ENCODE results near the gene PLCH1. TPM values are rescaled to one million over a fixed set of nuclear protein-coding genes. Genes with fewer than 3 reads are reported as not detected.
"Not testable (repeated sequence)": the region's sequence is repeated elsewhere in the genome, so short reads cannot be mapped to it uniquely, and the experiment has no call there.

PLCH1 gene
- polyA plus RNA-seq, 1 donor, result 7.4 TPM

DNA sequence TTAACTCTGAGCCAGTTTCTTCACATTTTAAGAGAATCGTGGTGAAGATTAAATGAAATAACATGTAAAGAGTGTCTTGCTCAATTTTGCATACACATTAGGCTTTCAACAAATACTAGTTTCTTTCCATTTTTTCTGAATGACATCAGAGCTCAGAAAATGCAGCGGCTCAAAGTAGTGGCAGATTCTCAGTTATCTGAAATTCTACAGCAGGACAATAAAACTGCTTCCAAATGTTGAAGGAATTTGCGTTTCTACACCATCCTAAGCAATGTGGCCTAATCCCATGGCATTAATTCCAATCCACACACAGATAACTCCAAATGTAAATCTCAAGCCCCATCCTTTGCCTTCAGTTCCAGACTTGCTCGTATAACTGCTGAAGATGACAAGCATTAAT, 115.8 kb downstream of the PLCH1 start:
- DNase-seq, result no peak
- no peak overlapping the region for H3K4me3 ChIP-seq (ENCODE audit: low read length)
- no peaks in the 10 kb centered on the region for H3K9me3 ChIP-seq (ENCODE audit: control insufficient read depth, low read depth, low read length)
- WGBS (ENCODE audit: insufficient coverage, low lambda C conversion rate), result no CpG with 5 or more reads among the region's 4 CpGs
- H3K4me1 ChIP-seq (ENCODE audit: control insufficient read depth, insufficient read depth, low read length), result no peaks in the 10 kb centered on the region
- no peak overlapping the region for H3K27ac ChIP-seq (ENCODE audit: low read length)
- H3K36me3 ChIP-seq (ENCODE audit: control insufficient read depth, insufficient read depth, low read length), result no peaks in the 10 kb centered on the region
- H3K27me3 ChIP-seq (ENCODE audit: control insufficient read depth, insufficient read depth, low read length), result no peaks in the 10 kb centered on the region

DNA sequence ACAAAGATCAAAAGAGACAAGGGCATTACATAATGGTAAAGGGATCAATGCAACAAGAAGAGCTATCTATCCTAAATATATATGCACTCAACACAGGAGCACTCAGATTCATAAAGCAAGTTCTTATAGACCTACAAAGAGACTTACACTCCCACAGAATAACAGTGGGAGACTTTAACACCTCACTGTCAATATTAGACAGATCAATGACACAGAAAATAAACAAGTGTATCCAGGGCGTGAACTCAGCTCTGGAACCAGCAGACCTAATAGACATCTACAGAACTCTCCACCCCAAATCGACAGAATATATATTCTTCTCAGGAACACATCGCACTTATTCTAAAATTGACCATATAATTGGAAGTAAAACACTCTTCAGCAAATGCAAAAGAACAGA, 122.2 kb downstream of the PLCH1 start:
- H3K9me3 ChIP-seq (ENCODE audit: control insufficient read depth, low read depth, low read length); H3K27ac ChIP-seq (ENCODE audit: low read length); H3K4me3 ChIP-seq (ENCODE audit: low read length); H3K4me1 ChIP-seq (ENCODE audit: control insufficient read depth, insufficient read depth, low read length); H3K36me3 ChIP-seq (ENCODE audit: control insufficient read depth, insufficient read depth, low read length); DNase-seq; H3K27me3 ChIP-seq (ENCODE audit: control insufficient read depth, insufficient read depth, low read length): not testable (repeated sequence)
- no CpG with 5 or more reads among the region's 3 CpGs for WGBS (ENCODE audit: insufficient coverage, low lambda C conversion rate)

DNA sequence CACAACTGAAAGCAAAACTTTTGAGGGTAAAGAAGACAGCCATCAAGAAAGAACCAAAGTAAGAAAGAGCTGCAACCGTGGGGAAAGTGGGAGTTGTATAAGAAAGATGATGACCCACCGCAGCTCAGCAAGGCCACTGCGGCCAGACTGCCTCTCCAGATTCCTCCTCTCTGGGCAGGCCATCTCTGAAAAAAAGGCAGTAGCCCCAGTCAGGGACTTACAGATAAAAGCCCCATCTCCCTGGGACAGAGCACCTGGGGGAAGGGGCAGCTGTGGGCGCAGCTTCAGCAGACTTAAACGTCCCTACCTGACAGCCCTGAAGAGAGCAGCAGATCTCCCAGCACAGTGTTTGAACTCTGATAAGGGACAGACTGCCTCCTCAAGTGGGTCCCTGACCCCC, 124.3 kb downstream of the PLCH1 start:
- DNase-seq; H3K27ac ChIP-seq (ENCODE audit: low read length); H3K9me3 ChIP-seq (ENCODE audit: control insufficient read depth, low read depth, low read length); H3K27me3 ChIP-seq (ENCODE audit: control insufficient read depth, insufficient read depth, low read length); H3K4me3 ChIP-seq (ENCODE audit: low read length); H3K36me3 ChIP-seq (ENCODE audit: control insufficient read depth, insufficient read depth, low read length); H3K4me1 ChIP-seq (ENCODE audit: control insufficient read depth, insufficient read depth, low read length): not testable (repeated sequence)
- no CpG with 5 or more reads among the region's 5 CpGs for WGBS (ENCODE audit: insufficient coverage, low lambda C conversion rate)

DNA sequence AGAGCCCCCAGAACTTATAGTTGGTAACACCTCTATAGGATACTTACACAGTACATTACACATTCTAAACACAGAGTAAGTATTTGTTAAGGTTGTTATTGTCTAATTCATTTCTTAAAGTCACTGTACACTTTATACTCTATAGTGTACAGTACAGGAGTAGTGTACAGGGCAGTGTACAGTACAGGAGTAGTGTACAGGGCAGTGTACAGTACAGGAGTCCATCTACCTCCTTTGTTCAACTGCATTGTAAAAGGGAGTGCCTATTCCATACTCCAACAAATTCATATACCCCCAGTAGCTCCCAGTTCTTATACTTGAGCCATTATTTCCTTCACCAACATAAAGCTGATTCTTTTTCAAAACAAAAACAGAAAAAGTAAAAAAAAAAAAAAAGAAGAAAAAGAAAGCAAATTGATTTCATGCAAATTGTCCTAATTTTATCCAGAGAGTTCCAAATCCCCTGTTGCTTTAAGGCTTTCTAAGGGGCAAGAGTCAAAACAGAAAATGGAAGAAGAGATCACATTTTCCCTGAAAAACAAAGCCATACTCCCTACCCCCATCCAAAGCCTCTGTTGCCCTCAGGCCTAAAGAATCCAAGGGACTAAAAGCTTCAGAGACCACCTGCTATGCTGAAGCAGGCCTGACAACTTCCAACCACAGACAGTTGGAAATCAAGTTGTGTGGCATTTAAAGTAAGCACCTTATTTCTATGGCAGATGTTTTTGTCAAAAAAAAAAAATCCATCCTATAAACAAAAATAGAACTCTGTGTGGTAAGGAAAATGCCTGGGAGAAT, 125.6 kb downstream of the PLCH1 start:
- no peaks in the 10 kb centered on the region for H3K36me3 ChIP-seq (ENCODE audit: control insufficient read depth, insufficient read depth, low read length)
- no peak for DNase-seq
- H3K9me3 ChIP-seq (ENCODE audit: control insufficient read depth, low read depth, low read length), result peaks cover 5% of the 10 kb centered on the region
- H3K4me3 ChIP-seq (ENCODE audit: low read length), result no peak overlapping the region
- no peak overlapping the region for H3K27ac ChIP-seq (ENCODE audit: low read length)
- no peaks in the 10 kb centered on the region for H3K27me3 ChIP-seq (ENCODE audit: control insufficient read depth, insufficient read depth, low read length)
- no peaks in the 10 kb centered on the region for H3K4me1 ChIP-seq (ENCODE audit: control insufficient read depth, insufficient read depth, low read length)

DNA sequence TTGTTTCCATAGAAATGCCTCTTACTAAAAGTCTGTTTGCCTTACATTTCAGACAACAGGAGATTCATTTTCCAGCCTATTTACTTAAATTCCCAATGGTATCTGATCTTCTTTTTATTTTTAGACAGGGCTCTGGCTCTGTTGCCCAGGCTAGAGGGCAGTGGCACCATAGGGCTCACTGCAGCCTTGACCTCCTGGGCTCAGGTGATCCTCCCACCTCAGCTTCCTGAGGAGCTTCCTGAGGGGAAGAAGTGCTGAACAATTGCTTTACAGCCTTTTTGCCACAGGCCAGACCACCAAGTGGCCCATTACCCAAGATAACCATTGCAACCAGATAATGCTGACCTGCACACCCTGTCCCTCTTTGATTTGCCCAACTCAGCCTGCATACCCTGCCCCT, 126.3 kb downstream of the PLCH1 start:
- Histone ChIP-seq H3K4me1 (ENCODE audit: control insufficient read depth, insufficient read depth, low read length) (no peaks in the 10 kb centered on the region), H3K4me3 (ENCODE audit: low read length) (no peak overlapping the region), H3K27me3 (ENCODE audit: control insufficient read depth, insufficient read depth, low read length) (no peaks in the 10 kb centered on the region), H3K27ac (ENCODE audit: low read length) (no peak overlapping the region), H3K9me3 (ENCODE audit: control insufficient read depth, low read depth, low read length) (peaks cover 5% of the 10 kb centered on the region), H3K36me3 (ENCODE audit: control insufficient read depth, insufficient read depth, low read length) (no peaks in the 10 kb centered on the region)
- no peak for DNase-seq

DNA sequence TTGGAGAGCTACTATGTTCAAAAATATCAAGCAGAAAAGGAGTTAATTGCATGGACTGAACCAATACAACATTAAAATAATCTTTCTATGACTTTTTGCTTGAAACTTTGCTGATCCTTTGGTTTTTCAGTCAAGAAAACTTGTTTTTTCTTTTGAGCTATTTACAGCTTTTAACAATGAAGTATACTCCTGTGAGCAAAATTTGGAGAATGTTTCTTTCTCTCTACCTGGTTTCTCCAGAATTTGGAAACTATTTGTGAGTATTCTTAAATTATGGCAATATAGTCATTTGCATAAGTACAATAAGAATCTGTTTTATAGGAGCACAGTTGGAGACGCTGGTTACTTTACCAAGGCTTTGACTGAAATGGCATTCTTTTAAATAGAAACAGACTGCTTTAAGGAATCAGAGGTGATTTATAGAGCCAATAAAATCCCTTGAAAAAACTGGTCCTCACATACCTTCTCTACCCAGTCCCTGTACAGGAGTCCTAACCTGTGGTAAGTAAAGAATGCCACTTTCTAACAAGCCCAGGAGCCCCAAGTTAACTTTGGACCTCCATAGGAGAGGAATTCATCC, 127.4 kb downstream of the PLCH1 start:
- no CpG with 5 or more reads among the region's 1 CpG for WGBS (ENCODE audit: insufficient coverage, low lambda C conversion rate)
- DNase-seq, result no peak
- peaks cover 5% of the 10 kb centered on the region for H3K9me3 ChIP-seq (ENCODE audit: control insufficient read depth, low read depth, low read length)
- H3K36me3 ChIP-seq (ENCODE audit: control insufficient read depth, insufficient read depth, low read length), result no peaks in the 10 kb centered on the region
- H3K4me1 ChIP-seq (ENCODE audit: control insufficient read depth, insufficient read depth, low read length), result no peaks in the 10 kb centered on the region
- no peak overlapping the region for H3K27ac ChIP-seq (ENCODE audit: low read length)
- H3K27me3 ChIP-seq (ENCODE audit: control insufficient read depth, insufficient read depth, low read length), result no peaks in the 10 kb centered on the region
- no peak overlapping the region for H3K4me3 ChIP-seq (ENCODE audit: low read length)

DNA sequence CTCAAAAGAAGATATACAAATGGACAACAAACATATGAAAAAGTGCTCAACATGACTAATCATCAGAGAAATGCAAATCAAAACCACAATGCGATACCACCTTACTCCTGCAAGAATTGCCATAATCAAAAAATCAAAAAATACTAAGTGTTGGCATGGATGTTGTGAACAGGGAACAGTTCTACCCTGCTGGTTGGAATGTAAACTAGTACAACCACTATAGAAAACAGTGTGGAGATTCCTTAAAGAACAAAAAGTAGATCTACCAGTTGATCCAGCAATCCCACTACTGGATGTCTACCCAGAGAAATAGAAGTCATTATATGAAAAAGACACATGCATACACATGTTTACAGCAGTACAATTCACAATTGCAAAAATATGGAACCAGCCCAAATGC, 129.7 kb downstream of the PLCH1 start:
- H3K36me3 ChIP-seq (ENCODE audit: control insufficient read depth, insufficient read depth, low read length); H3K4me1 ChIP-seq (ENCODE audit: control insufficient read depth, insufficient read depth, low read length); DNase-seq; H3K9me3 ChIP-seq (ENCODE audit: control insufficient read depth, low read depth, low read length); H3K4me3 ChIP-seq (ENCODE audit: low read length); H3K27ac ChIP-seq (ENCODE audit: low read length); H3K27me3 ChIP-seq (ENCODE audit: control insufficient read depth, insufficient read depth, low read length): not testable (repeated sequence)
- WGBS (ENCODE audit: insufficient coverage, low lambda C conversion rate), result no CpG with 5 or more reads among the region's 1 CpG

DNA sequence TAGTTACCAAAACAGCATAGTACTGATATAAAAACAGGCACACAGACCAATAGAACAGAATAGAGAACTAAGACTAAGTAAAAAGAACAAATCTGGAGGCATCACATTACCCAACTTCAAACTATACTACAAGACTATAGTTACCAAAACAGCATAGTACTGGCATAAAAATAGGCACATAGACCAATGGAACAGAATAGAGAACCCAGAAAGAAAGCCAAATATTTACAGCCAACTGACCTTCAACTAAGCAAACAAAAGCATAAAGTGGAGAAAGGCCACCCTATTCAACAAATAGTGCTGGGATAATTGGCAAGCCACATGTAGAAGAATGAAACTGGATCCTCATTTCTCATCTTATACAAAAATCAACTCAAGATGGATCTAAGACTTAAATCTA, 130.5 kb downstream of the PLCH1 start:
- H3K36me3 ChIP-seq (ENCODE audit: control insufficient read depth, insufficient read depth, low read length); H3K4me1 ChIP-seq (ENCODE audit: control insufficient read depth, insufficient read depth, low read length); DNase-seq; H3K27ac ChIP-seq (ENCODE audit: low read length); H3K27me3 ChIP-seq (ENCODE audit: control insufficient read depth, insufficient read depth, low read length); H3K9me3 ChIP-seq (ENCODE audit: control insufficient read depth, low read depth, low read length); H3K4me3 ChIP-seq (ENCODE audit: low read length): not testable (repeated sequence)

DNA sequence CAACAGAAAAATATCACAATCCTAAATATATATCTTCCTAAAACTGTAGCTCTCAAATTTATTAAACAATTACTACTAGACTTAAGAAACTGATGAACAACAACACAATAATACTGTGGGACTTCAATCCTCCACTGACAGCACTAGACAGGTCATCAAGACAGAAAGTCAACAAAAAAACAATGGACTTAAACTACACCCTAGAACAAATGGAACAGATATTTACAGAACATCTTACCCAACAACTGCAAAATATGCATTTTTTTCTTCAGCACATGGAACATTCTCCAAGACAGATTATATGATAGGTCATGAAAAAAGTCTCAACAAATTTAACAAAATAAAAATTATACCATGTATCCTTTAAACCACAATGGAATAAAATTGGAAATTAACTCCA, 133.4 kb downstream of the PLCH1 start:
- no peak overlapping the region for H3K4me3 ChIP-seq (ENCODE audit: low read length)
- DNase-seq, result no peak
- no peaks in the 10 kb centered on the region for H3K36me3 ChIP-seq (ENCODE audit: control insufficient read depth, insufficient read depth, low read length)
- H3K27ac ChIP-seq (ENCODE audit: low read length), result no peak overlapping the region
- no peaks in the 10 kb centered on the region for H3K27me3 ChIP-seq (ENCODE audit: control insufficient read depth, insufficient read depth, low read length)
- H3K9me3 ChIP-seq (ENCODE audit: control insufficient read depth, low read depth, low read length), result peaks cover 5% of the 10 kb centered on the region
- no peaks in the 10 kb centered on the region for H3K4me1 ChIP-seq (ENCODE audit: control insufficient read depth, insufficient read depth, low read length)

DNA sequence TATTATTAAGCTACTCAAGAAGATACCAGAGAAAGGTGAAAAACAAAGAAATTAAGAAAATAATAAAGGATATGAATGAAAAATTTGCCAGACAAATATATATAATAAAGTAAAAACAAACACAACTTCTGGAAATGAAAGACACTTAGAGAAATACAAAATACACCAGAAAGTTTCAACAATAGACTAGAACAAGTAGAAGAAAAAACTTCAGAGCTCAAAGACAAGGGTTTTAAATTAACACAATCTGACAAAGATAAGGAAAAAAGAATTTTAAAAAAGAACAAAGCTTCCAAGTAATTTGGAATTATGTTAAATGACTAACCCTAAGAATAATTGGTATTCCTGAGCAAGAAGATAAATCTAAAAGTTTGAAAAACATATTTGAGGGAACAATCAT, 135.3 kb downstream of the PLCH1 start:
- no peaks in the 10 kb centered on the region for H3K27me3 ChIP-seq (ENCODE audit: control insufficient read depth, insufficient read depth, low read length)
- H3K4me3 ChIP-seq (ENCODE audit: low read length), result no peak overlapping the region

DNA sequence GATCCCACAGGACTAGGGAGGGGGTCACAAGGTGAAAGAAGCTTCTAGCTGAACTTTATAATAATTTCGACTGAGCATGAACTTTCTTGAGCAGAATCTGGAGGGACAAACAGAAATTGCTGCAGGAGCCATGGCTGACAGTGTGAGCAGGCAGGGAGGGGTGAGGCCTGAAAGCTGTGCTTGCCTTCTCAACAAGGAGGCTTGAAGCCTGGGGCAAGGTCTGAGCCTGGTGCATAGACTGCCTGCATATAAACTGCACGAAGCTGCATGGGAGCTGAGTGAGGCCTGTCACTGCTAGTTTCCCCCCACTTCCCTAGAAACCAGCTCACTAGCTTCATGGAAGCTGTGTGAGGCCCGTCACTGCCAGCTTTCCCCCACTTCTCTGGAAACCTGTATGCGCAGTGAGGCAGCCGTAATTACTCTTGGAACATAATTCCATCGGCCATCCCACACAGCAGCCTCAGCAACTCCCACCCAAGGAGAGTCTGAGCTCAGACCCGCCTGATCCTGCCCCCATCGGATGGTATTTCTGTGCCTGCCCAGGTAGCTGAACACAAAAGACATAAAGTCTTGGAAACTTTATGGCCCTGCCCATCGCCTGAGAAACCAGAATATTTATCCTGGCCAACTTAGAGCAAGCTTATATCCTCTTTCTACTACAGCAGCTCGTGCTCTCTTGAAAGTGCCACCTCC, 136.5 kb downstream of the PLCH1 start:
- no peak for DNase-seq
- Histone ChIP-seq H3K36me3 (ENCODE audit: control insufficient read depth, insufficient read depth, low read length) (no peaks in the 10 kb centered on the region), H3K4me3 (ENCODE audit: low read length) (no peak overlapping the region), H3K27ac (ENCODE audit: low read length) (no peak overlapping the region), H3K27me3 (ENCODE audit: control insufficient read depth, insufficient read depth, low read length) (no peaks in the 10 kb centered on the region), H3K4me1 (ENCODE audit: control insufficient read depth, insufficient read depth, low read length) (no peaks in the 10 kb centered on the region), H3K9me3 (ENCODE audit: control insufficient read depth, low read depth, low read length) (peaks cover 5% of the 10 kb centered on the region)
- WGBS (ENCODE audit: insufficient coverage, low lambda C conversion rate), result 80% methylated on average over 1 of the region's 10 CpGs

More for the DNA sequence above, 135.3 kb downstream of the PLCH1 start:
- DNase-seq, result no peak
- Histone ChIP-seq H3K9me3 (ENCODE audit: control insufficient read depth, low read depth, low read length) (peaks cover 5% of the 10 kb centered on the region), H3K27ac (ENCODE audit: low read length) (no peak overlapping the region), H3K36me3 (ENCODE audit: control insufficient read depth, insufficient read depth, low read length) (no peaks in the 10 kb centered on the region), H3K4me1 (ENCODE audit: control insufficient read depth, insufficient read depth, low read length) (no peaks in the 10 kb centered on the region)

Data from large intestine (tissue), 3 donors.